HG03575 (cell line): ENCODE results near the gene HAUS7.

Experiments
- ATAC-seq: cut with Tn5 transposase; IDR thresholded peaks from one replicate; pipeline ENCODE4 v1.9.1; 2021; ENCODE audit not compliant: unreplicated experiment, insufficient number of reproducible peaks, low FRiP score; ENCODE audit errors: extremely low read depth

HAUS7 gene

GRCh38 chrX:153500676-153501280 is 30.4 kb upstream of the HAUS7 start:
- no peak for ATAC-seq

DNA sequence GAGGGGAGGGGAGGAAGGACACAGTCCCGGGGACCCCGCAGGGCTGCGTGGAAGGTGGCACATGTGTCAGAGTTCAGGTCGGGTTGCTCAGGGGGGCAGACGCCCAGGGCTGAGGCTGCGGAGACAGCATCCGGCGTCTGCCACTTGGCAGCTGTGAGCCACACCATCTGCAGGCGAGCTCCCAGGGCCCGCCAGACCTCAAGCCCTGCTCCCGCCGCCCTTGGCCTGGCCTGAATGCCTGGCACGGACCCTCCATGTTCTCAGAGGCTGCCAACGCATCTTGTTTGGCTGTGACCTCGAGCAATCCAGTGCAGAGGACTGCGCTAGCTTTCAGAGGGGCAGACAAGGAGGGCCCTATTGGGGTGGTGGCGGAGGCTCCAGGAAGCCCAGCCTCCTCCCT is 29.5 kb upstream of the HAUS7 start:
- ATAC-seq: no peak

DNA sequence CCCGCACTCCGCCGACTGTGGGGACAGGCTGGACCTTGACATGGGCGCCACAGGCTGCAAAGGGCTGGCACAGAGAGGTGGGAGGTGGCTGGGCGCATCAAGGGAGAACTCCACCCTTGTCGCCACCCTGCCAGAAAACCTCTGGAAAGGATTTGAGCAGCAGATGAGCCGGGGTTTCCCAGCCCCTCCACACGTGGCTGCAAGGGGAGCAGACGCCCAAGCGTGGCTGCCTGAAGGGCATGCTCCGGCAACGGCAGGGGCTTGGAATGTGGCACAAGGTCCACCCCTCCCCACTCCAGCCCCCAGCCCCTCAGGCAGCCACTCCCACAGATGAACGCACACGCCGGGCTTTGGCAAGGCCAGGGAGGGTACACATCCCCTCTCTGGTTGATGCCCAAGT is 29.0 kb upstream of the HAUS7 start:
- no peak for ATAC-seq

DNA sequence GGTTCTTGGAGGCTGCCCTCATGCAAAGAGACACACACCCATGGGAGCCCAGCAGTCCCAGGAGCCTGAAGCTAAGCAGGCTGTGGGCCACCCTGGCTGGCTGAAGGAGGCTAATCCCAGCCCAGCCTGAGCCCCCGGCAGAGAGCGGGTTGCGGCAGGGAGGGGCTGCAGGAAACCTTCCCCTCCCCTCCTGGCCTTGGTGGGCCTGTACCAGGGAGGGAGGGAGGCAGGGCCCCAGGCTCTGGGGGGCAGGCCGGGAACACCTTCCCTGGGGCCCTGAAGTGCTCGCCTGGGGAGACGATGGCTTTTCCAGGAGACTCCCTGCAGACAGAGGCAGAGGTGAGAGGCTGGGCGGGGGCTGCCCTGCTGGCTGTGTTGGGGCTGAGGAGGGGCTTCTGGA is 28.1 kb upstream of the HAUS7 start:
- ATAC-seq: no peak

- ATAC-seq: no peak
Measured at GRCh38 chrX:153496590-153496959, 26.2 kb upstream of the HAUS7 start.

- no peak for ATAC-seq
Measured at GRCh38 chrX:153495903-153496589, 25.7 kb upstream of the HAUS7 start.

DNA sequence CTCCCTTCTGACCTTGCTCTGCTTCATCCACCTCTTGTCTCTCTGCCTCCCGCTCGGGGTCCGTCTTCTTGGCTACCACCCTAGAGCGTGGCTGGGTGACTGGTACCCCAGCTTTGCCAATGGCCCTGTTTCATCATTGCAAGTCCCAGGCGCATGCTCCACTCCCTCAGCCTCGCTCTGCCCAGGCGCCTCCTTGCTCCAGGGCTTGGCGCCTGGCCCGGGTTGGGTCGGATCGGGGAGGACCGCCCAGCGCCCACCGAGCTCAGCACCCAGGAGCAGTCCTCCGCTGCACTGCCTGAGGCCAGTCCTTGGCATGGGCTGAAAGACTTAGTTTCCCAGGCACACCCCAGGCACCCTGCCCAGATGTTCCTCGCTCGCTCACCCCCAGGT is 25.0 kb upstream of the HAUS7 start:
- ATAC-seq: no peak

GRCh38 chrX:153494541-153495361 is 24.4 kb upstream of the HAUS7 start, which contains the start of gene BGN:
BGN (plus strand) TSS chrX:153494980; CDS start chrX:153504632, 9,652 bp downstream.
- ATAC-seq: no peak

GRCh38 chrX:153494061-153494460 is 23.7 kb upstream of the HAUS7 start:
- ATAC-seq: no peak

GRCh38 chrX:153493085-153493484 is 22.7 kb upstream of the HAUS7 start:
- ATAC-seq: no peak

- no peak for ATAC-seq
Measured at GRCh38 chrX:153492543-153492942, 22.2 kb upstream of the HAUS7 start.

GRCh38 chrX:153491918-153492317 is 21.5 kb upstream of the HAUS7 start:
- ATAC-seq: no peak

- ATAC-seq: no peak
Measured at GRCh38 chrX:153491351-153491914, 21.1 kb upstream of the HAUS7 start.

GRCh38 chrX:153490217-153490930 is 20.0 kb upstream of the HAUS7 start:
- no peak for ATAC-seq

- ATAC-seq: no peak
Measured at GRCh38 chrX:153488231-153488914, 18.0 kb upstream of the HAUS7 start.

- no peak for ATAC-seq
Measured at GRCh38 chrX:153487590-153488071, 17.3 kb upstream of the HAUS7 start.

GRCh38 chrX:153486171-153486570 is 15.8 kb upstream of the HAUS7 start:
- ATAC-seq: no peak

- no peak for ATAC-seq
Measured at GRCh38 chrX:153485396-153486080, 15.2 kb upstream of the HAUS7 start.
